ENCODE measurements around the gene WWTR1. TPM values are rescaled to one million over a fixed set of nuclear protein-coding genes. Genes with fewer than 3 reads are reported as not detected.

Gene WWTR1
- polyA plus RNA-seq, 2 of the 4 experiments (the other 2 are of a cell fraction), result 99.7 to 164 TPM

DNA sequence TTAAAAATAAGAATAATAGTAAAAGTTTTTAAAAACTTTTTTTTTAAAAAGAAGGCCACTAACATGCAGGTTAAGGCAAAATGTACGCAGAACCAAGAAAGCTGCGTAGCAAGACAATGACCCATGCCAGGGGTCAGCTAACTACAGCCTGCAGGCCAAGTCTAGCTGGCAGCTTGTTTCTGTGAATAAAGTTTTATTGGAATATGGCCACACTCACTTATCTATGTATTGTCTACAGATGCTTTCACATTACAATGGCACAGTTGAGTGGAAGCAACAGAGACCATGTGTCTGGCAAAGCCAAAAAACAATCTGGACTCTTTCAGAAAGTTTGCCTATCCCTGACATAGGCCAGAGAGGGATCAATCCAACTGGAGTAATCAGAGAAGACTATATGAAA lies 46.7 kb downstream of the WWTR1 start:
- DNase-seq (ENCODE audit: low read depth in 1 of 2, low spot score in 1 of 2), result no peak
- peaks cover 93% of the 10 kb centered on the region for H3K4me1 ChIP-seq
- H3K27ac ChIP-seq, result peak overlapping the region; percentile 78 to 84; a peak in 4 of 6 replicates
- ChIA-PET CTCF (interaction anchor here (0.7 to 3.1 kb wide), 8 partner anchors 10 to 93 kb away, joined by 3 to 10 read pairs (median 4); no protein-coding TSS in a partner anchor), POLR2A (interaction anchor here (0.9 kb wide), 1 partner anchor 47 kb away, joined by 3 read pairs; the partner anchor contains the start of gene WWTR1)
- H3K4me3 ChIP-seq, result no peak overlapping the region
- FAIRE-seq, result no peak
- H3K9me3 ChIP-seq, result no peaks in the 10 kb centered on the region
- no peak for ATAC-seq
- no peak for TF ChIP-seq RARB (CRISPR knock-in tag; IDR thresholded peaks at IDR 0.05)
- no peak for TF ChIP-seq CHD4 (IDR thresholded peaks at IDR 0.05; ENCODE audit: borderline replicate concordance)
- TF ChIP-seq, protein P1, sequence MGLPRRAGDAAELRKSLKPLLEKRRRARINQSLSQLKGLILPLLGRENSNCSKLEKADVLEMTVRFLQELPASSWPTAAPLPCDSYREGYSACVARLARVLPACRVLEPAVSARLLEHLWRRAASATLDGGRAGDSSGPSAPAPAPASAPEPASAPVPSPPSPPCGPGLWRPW (IDR thresholded peaks at IDR 0.05), result no peak
- TF ChIP-seq, protein P2, sequence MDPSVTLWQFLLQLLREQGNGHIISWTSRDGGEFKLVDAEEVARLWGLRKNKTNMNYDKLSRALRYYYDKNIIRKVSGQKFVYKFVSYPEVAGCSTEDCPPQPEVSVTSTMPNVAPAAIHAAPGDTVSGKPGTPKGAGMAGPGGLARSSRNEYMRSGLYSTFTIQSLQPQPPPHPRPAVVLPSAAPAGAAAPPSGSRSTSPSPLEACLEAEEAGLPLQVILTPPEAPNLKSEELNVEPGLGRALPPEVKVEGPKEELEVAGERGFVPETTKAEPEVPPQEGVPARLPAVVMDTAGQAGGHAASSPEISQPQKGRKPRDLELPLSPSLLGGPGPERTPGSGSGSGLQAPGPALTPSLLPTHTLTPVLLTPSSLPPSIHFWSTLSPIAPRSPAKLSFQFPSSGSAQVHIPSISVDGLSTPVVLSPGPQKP (IDR thresholded peaks at IDR 0.05; ENCODE audit: low read depth, low read length), result no peak
- TF ChIP-seq, protein P3, sequence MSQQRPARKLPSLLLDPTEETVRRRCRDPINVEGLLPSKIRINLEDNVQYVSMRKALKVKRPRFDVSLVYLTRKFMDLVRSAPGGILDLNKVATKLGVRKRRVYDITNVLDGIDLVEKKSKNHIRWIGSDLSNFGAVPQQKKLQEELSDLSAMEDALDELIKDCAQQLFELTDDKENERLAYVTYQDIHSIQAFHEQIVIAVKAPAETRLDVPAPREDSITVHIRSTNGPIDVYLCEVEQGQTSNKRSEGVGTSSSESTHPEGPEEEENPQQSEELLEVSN (IDR thresholded peaks at IDR 0.05; ENCODE audit: borderline replicate concordance, low read depth), result no peak
- TF ChIP-seq FOXS1 (CRISPR knock-in tag; IDR thresholded peaks at IDR 0.05), result no peak
- no peak for TF ChIP-seq HDAC2 (IDR thresholded peaks at IDR 0.05)
- no peak for TF ChIP-seq ZC3H11A (IDR thresholded peaks at IDR 0.05)
- TF ChIP-seq PHF8 (IDR thresholded peaks at IDR 0.05; ENCODE audit: borderline replicate concordance, low read depth), result no peak
- no peak for TF ChIP-seq EHMT2 (IDR thresholded peaks at IDR 0.05; ENCODE audit: low read depth)
- TF ChIP-seq, protein P4, sequence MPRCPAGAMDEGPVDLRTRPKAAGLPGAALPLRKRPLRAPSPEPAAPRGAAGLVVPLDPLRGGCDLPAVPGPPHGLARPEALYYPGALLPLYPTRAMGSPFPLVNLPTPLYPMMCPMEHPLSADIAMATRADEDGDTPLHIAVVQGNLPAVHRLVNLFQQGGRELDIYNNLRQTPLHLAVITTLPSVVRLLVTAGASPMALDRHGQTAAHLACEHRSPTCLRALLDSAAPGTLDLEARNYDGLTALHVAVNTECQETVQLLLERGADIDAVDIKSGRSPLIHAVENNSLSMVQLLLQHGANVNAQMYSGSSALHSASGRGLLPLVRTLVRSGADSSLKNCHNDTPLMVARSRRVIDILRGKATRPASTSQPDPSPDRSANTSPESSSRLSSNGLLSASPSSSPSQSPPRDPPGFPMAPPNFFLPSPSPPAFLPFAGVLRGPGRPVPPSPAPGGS (IDR thresholded peaks at IDR 0.05), result no peak
- no peak for TF ChIP-seq SMC3 (IDR thresholded peaks at IDR 0.05)
- TF ChIP-seq EP300 (IDR thresholded peaks at IDR 0.05), result no peak
- WGBS (ENCODE audit: missing lambda C conversion rate), result 95% methylated on average over 2 of the region's 2 CpGs
- peak overlapping the region; percentile 77 for H3K4me2 ChIP-seq

DNA sequence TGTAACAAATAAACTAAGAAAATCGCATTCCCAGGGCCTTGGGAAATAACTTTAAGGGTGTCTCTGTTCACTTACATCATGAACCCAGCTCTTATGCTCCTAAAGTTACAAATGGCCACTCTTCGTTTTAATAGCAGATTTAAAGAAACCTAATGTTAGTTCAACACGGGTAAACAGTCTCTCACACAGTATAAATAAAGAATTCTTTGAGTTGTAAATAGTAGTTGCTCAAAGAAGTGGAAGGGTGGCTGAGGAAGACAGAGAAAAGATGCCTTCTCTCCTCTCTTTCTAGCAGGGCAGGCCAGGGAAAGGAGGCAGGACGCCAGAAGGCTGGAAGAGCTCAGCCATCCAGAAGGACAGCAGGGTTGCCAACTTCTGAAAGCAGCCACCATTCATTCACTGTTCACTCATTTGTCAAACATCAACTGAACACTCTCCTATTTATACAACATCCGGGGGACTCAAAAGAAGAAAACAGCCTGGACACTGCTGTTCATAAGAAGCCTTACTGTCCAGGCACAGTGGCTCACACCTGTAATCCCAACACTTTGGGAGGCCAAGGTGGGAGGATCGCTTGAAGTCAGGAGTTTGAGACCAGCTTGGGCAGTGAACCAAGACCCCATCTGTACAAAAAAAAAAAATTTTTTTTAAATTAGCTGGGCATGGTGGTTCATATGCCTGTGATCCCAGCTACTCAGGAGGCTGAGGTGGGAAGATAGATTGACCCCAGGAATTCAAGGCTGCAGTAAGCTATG lies 47.3 kb downstream of the WWTR1 start:
- TF ChIP-seq TFCP2L1 (CRISPR knock-in tag; IDR thresholded peaks at IDR 0.05) (no peak), POLR2A (IDR thresholded peaks at IDR 0.05; ENCODE audit: low read length) (no peak), CHD4 (IDR thresholded peaks at IDR 0.05; ENCODE audit: borderline replicate concordance) (no peak), NR3C1 (IDR thresholded peaks at IDR 0.05) (no peak), JUN (IDR thresholded peaks at IDR 0.05) (no peak)
- H3K4me2 ChIP-seq, result peak overlapping the region; percentile 77
- ChIA-PET POLR2A (interaction anchor here (0.9 to 1.7 kb wide), 2 partner anchors 35 to 47 kb away, joined by 3 to 4 read pairs; partner anchors contain the start of gene WWTR1), CTCF (interaction anchor here (0.7 to 3.1 kb wide), 8 partner anchors 10 to 93 kb away, joined by 3 to 10 read pairs (median 4); no protein-coding TSS in a partner anchor)
- DNase-seq (ENCODE audit: low read depth in 1 of 2, low spot score in 1 of 2) (no peak), FAIRE-seq (no peak), ATAC-seq (peak; percentile 48 to 60; a peak in 4 of 6 replicates)
- H3K9me3 ChIP-seq, result no peaks in the 10 kb centered on the region
- peaks cover 93% of the 10 kb centered on the region for H3K4me1 ChIP-seq
- WGBS (ENCODE audit: missing lambda C conversion rate), result 21% methylated on average over 6 of the region's 6 CpGs
- peak overlapping the region; percentile 78 to 84 for H3K27ac ChIP-seq
- H3K4me3 ChIP-seq, result no peak overlapping the region

DNA sequence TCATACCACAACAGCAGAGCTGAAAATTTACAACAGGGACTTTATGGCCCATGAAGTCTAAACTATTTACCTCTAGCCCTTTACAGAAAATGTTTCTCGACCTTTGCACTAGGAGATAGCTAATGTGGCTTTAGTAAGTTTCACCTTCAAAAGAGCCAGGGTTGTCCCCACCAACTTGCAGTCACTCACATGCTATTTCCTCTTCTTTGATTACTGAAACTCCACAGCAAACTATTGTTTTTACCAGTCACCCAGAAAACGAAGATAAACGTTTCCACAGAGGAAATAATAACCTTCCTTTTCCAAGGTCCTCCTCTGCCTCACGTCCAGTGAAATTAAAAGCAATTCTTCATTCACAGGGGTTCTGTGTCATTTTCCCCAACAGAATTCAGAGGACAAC lies 48.2 kb downstream of the WWTR1 start:
- TF ChIP-seq ZC3H11A (IDR thresholded peaks at IDR 0.05) (no peak), HOXB5 (CRISPR knock-in tag; IDR thresholded peaks at IDR 0.05) (no peak), ZSCAN20 (CRISPR knock-in tag; IDR thresholded peaks at IDR 0.05) (no peak), CHD2 (IDR thresholded peaks at IDR 0.05; ENCODE audit: low read length, partially characterized antibody) (no peak), JUN (IDR thresholded peaks at IDR 0.05) (no peak), JUNB (IDR thresholded peaks at IDR 0.05) (no peak)
- TF ChIP-seq, protein P3 (IDR thresholded peaks at IDR 0.05; ENCODE audit: borderline replicate concordance, low read depth), result no peak
- Histone ChIP-seq H3K27ac (peak overlapping the region; percentile 84 to 89), H3K9me3 (no peaks in the 10 kb centered on the region), H3K4me1 (peaks cover 99% of the 10 kb centered on the region), H3K4me2 (peak overlapping the region; percentile 77), H3K4me3 (no peak overlapping the region)
- ATAC-seq, result no peak
- CTCF ChIA-PET, result interaction anchor here (1.0 to 3.1 kb wide), 7 partner anchors 9 to 162 kb away, joined by 3 to 10 read pairs (median 4); partner anchors contain the start of gene WWTR1
- WGBS (ENCODE audit: missing lambda C conversion rate), result 20% methylated on average over 4 of the region's 4 CpGs
- DNase-seq (ENCODE audit: low read depth in 1 of 2, low spot score in 1 of 2), result no peak
- no peak for FAIRE-seq
- POLR2A ChIA-PET, result interaction anchor here (1.2 to 1.7 kb wide), 2 partner anchors 34 to 48 kb away, joined by 4 read pairs; partner anchors contain the start of gene WWTR1
